Colonic mucosa (tissue), 4 donors: ENCODE results near the gene CENPQ. TPM values are rescaled to one million over a fixed set of nuclear protein-coding genes. Genes with fewer than 3 reads are reported as not detected.

Experiments used
- DNase-seq: peaks from one replicate; pipeline ENCODE4 v3.0.0-alpha.2; 2020
- H3K27ac ChIP-seq: fragments of 200-600 bp; one replicate; pipeline ENCODE4 v1.8.0; 2021
- H3K27me3 ChIP-seq: fragments of 200-600 bp; one replicate; pipeline ENCODE4 v1.8.0; 2021
- H3K36me3 ChIP-seq: fragments of 200-600 bp; one replicate; pipeline ENCODE4 v1.8.0; 2021
- H3K4me1 ChIP-seq: fragments of 200-600 bp; one replicate; pipeline ENCODE4 v1.8.0; 2021; ENCODE audit warnings: mild to moderate bottlenecking
- H3K4me3 ChIP-seq: fragments of 200-600 bp; one replicate; pipeline ENCODE4 v1.8.0; 2021
- H3K9ac ChIP-seq, 2 donors: one replicate each; pipeline ENCODE4 v1.7.0; 2013; ENCODE audit warnings: control low read depth in 2 of 2, low read depth in 2 of 2, low read length in 2 of 2
- H3K9me3 ChIP-seq: fragments of 200-600 bp; one replicate; pipeline ENCODE4 v1.8.0; 2021
- CTCF ChIP-seq: fragments of 200-600 bp; IDR thresholded peaks from one replicate; pipeline ENCODE4 v1.8.0; 2022; ENCODE audit warnings: antibody characterized with exemption, mild to moderate bottlenecking
- intact Hi-C: fragments of 100-400 bp; cut with DNase I; formaldehyde crosslinking; loops from one replicate; pipeline ENCODE4 v1.14.1; 2022
- total RNA-seq, 2 donors: library from RNA; stranded (reverse); fragmentation: NEBNext Ultra II Directional in 1 of 2; extraction: Animal tissue kit (Norgen Biotek cat#: 25700) in 1 of 2; gene quantifications; one replicate each; pipeline ENCODE4 v1.2.1, GENCODE V29; 2021
- donor health status: healthy.
- donor health status: DM: no; HTN: no; CAD: no.
- donor health status: DM: no; HTN: no; CAD: no.

Gene CENPQ
- total RNA-seq, 2 donors from 2014 or later: 3.7 to 3.9 TPM

GRCh38 chr6:49524541-49524940 is 61.4 kb downstream of the CENPQ start:
- Histone ChIP-seq H3K27me3 (no peaks in the 10 kb centered on the region), H3K27ac (no peak overlapping the region), H3K4me3 (no peak overlapping the region), H3K9me3 (no peaks in the 10 kb centered on the region), H3K36me3 (no peaks in the 10 kb centered on the region), H3K4me1 (peaks cover 8% of the 10 kb centered on the region), H3K9ac (no peak overlapping the region)
- DNase-seq: no peak
- no peak for TF ChIP-seq CTCF
- intact Hi-C loops: no loop called here

- Histone ChIP-seq H3K27me3 (no peaks in the 10 kb centered on the region), H3K9me3 (no peaks in the 10 kb centered on the region), H3K27ac (peak overlapping the region; percentile 36), H3K9ac (no peak overlapping the region), H3K36me3 (no peaks in the 10 kb centered on the region), H3K4me3 (no peak overlapping the region), H3K4me1 (peaks cover 8% of the 10 kb centered on the region)
- no peak for TF ChIP-seq CTCF
- peak; percentile 28 for DNase-seq
- intact Hi-C loops: no loop called here
Observed at GRCh38 chr6:49526598-49526997, 63.4 kb downstream of the CENPQ start.

- H3K27me3 ChIP-seq: no peaks in the 10 kb centered on the region
- no peak overlapping the region for H3K27ac ChIP-seq
- H3K36me3 ChIP-seq: no peaks in the 10 kb centered on the region
- H3K4me1 ChIP-seq: peaks cover 8% of the 10 kb centered on the region
- DNase-seq: no peak
- no peak overlapping the region for H3K4me3 ChIP-seq
- intact Hi-C loops: no loop called here
- no peak overlapping the region for H3K9ac ChIP-seq
- no peak for TF ChIP-seq CTCF
- no peaks in the 10 kb centered on the region for H3K9me3 ChIP-seq
Observed at GRCh38 chr6:49527320-49527719, 64.2 kb downstream of the CENPQ start.

GRCh38 chr6:49528571-49528970 is 65.4 kb downstream of the CENPQ start:
- Histone ChIP-seq H3K4me3 (no peak overlapping the region), H3K9ac (no peak overlapping the region), H3K9me3 (no peaks in the 10 kb centered on the region), H3K36me3 (no peaks in the 10 kb centered on the region), H3K4me1 (peaks cover 3% of the 10 kb centered on the region), H3K27ac (no peak overlapping the region), H3K27me3 (no peaks in the 10 kb centered on the region)
- intact Hi-C loops: no loop called here
- no peak for DNase-seq
- TF ChIP-seq CTCF: no peak

- H3K9ac ChIP-seq: no peak overlapping the region
- TF ChIP-seq CTCF: no peak
- H3K36me3 ChIP-seq: no peaks in the 10 kb centered on the region
- peaks cover 3% of the 10 kb centered on the region for H3K4me1 ChIP-seq
- no peak overlapping the region for H3K4me3 ChIP-seq
- no peaks in the 10 kb centered on the region for H3K27me3 ChIP-seq
- H3K9me3 ChIP-seq: no peaks in the 10 kb centered on the region
- H3K27ac ChIP-seq: no peak overlapping the region
- intact Hi-C loops: no loop called here
- no peak for DNase-seq
Observed at GRCh38 chr6:49530141-49530776, 67.1 kb downstream of the CENPQ start.
